Measurements from ENCODE around the gene HAGHL.

Gene HAGHL

DNA sequence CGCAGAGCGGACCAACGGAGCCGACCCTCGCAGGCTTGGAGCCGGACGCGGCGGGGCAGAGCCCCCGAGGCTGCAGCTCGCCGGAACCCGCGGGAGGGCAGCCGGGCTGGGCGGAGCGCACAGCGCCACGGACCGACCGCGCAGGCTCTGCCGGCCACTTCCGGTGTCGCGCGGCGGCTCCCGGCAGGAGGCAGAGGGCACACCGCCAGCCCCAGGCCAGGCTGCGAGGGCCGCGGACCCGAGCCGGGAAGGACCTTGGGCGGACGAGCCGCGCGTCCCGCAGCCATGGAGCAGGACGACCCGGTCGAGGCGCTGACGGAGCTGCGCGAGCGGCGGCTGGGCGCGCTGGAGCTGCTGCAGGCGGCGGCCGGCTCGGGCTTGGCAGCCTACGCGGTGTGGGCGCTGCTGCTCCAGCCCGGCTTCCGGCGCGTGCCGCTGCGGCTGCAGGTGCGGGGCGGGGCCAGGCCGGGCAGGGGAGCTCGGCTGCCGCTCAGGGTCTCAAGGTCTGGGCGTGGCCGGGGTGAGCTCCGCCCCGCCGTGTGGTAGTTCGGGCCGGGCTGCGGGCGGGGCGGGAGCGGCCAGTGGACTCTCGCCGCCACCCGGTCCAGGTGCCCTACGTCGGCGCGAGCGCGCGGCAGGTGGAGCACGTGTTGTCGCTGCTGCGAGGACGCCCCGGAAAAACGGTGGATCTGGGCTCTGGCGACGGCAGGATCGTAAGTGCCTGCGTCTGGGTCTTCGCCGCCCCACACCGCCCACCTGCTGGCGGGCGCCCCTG, 5.7 kb upstream of the HAGHL start, which contains the start of gene ANTKMT:
TSS of gene ANTKMT (plus strand) at position 157 of the 775 bp plus-strand sequence. CDS start at position 286, 129 bp downstream.
- DNase-seq (ENCODE audit: low read depth): peak; percentile 80

DNA sequence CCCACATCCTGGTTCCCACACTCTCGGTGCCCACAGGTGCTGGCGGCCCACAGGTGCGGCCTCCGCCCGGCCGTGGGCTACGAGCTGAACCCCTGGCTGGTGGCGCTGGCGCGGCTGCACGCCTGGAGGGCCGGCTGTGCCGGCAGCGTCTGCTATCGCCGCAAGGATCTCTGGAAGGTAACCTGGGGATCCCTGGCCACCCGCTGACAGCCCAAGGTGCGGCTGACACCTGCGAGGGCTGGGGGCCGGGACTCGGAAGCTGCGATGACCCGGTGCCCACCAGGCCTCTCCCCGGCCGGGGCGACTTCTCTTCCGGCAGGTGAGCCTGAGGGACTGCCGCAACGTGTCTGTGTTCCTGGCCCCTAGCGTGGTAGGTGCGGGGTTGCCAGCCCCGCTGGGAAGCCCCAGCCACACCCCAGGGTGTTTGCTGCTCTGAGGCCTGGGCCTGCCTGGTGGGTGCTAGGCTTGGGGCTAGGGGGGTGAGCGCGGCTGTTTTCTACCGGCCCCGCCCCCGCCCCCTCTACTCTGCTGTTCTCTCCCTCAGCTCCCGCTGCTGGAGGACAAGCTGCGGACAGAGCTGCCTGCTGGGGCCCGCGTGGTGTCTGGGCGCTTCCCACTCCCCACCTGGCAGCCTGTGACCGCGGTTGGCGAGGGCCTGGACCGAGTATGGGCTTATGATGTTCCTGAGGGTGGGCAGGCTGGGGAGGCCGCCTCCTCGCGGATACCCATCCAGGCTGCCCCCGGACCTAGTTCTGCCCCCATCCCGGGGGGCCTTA, 5.0 kb upstream of the HAGHL start:
- DNase-seq (ENCODE audit: low read depth): no peak

GRCh38 chr16:722835-723633, 3.9 kb upstream of the HAGHL start:
- no peak for DNase-seq (ENCODE audit: low read depth)

DNA sequence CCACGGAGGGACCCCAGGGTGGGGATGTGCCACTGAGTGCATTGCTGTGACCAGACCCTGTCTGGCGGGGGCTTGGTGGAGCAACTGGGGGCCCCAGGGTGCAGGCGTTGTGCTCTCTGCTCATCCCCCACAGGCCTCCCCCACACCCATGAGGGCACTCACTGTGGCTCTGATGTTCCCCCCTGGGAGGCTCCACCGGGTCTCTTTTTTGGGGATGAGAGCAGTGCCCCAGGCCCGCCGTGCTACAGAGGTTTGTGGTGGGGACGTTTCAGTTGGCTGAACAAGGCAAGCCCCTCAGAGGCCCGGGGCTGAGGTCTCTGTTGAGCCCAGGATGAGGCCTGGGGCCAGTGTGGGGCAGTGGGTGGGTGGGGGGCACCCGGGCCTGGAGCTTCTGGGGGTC, 3.2 kb upstream of the HAGHL start:
- no peak for DNase-seq (ENCODE audit: low read depth)

GRCh38 chr16:724188-725040, 2.5 kb upstream of the HAGHL start:
- DNase-seq (ENCODE audit: low read depth): no peak

DNA sequence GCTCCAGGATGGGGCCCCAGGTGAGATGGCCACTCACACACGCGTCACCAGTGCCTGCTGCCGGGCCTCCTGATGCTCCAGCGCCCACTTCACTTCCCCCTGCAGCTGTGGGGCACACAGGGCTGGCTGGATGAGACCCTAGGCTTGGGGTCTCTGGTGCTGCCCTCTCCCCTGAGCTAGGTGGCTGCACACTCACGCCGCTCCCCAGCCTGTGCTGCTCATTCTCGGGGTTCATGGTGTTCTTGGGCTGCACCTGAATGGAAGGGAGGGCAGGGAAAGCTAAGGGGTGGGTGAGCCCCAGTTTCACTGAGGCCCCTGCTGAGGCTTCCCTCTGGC, 1.9 kb upstream of the HAGHL start:
- no peak for DNase-seq (ENCODE audit: low read depth)

DNA sequence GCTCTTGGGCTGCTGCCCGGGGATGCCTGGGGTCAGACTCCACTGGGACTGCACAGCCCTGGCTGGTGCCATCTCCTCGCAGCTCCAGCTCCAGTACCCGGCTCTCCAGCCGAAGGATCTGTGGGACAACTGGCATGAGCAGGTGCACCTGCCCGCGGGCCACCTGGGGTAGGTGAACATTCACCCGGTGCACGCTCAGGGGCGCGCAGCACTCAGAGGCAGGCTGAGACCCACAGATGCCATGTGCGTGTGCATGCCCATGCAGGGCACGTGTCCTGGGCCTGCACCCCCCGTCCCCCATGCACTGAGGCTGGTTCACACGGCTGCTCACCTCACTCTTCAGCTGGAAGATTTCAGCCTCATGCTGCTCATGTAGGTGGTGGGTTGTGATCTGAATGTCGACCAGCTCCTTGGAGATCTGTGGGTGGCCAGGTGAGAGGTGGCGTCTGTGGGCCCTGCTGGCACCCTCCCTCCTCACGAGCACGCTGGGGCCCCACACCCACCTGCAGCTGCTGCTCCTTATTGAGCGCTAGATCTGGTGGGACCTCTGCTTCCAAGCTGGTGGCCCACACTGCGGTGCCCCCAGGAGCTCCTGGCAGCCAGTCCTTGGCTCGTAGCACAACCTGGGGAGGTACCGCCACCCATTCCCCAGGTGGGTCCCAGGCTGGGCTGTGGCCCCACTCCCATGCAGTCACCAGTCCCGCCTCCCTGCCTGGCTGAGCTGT, 1.3 kb upstream of the HAGHL start:
- no peak for DNase-seq (ENCODE audit: low read depth)

DNA sequence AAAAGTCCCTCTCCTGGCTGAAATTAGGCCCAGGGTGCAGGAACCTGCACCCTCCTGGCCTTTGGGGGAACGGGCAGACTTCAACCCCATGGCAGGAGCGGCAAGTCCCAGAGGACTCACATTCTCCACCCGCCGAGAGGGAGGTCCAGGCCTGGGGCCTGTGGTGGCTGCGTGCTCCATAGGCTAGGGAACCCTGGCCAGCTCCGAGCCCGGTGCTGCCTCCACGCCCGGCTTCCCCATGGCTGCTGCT, 793 bp upstream of the HAGHL start:
- no peak for DNase-seq (ENCODE audit: low read depth)

DNA sequence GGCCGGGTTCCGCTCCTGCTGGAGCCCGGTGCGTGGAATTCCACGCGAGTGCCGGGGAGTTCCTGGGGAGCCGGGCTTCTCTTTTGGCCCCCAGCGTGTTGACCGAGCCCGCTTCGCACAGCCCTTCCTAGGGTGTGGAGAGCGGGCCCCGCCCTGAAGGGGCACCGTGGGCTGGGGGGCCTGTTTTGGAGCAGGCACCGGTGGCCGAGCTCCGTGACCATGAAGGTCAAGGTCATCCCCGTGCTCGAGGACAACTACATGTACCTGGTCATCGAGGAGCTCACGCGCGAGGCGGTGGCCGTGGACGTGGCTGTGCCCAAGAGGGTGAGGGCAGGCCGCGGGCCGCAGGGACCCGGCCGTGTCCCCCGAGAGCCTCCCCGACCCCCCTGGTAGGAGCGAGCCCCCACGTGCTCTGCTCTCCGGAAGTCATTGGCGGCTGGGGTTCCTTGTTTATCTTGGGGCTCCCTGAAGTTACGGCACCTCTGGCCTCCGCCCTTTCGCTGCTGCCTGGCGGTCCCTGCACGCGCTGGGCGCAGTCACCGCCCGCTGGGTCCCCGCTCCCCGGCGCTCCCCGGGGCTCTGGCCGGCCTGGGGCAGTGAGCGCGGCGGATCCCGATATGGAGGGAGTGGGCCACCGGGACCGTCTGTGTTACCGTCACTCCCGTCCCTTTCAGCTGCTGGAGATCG, 528 bp downstream of the HAGHL start:
- DNase-seq (ENCODE audit: low read depth): no peak

DNA sequence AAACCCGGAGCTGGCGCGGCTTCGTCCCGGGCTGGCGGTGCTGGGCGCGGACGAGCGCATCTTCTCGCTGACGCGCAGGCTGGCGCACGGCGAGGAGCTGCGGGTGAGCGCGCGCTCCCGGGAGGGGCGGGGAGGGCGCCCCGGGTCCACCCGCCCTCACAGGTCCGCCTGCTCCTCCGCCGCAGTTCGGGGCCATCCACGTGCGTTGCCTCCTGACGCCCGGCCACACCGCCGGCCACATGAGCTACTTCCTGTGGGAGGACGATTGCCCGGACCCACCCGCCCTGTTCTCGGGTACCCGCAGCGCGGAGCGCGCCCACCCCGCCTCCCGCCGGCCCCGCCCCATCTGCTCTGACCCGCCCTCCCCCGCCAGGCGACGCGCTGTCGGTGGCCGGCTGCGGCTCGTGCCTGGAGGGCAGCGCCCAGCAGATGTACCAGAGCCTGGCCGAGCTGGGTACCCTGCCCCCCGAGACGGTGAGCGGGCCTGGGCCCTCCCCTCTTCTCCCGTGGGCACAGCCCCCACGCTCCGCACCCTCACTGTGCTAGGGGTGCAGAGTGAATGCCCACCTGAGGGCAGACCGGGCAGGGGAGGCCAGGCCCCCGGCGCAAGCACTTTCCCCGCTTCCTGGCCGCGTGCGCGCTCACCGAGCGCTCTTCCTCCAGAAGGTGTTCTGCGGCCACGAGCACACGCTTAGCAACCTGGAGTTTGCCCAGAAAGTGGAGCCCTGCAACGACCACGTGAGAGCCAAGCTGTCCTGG, 1.4 kb downstream of the HAGHL start:
- peak; percentile 90 for DNase-seq (ENCODE audit: low read depth)

- DNase-seq (ENCODE audit: low read depth): no peak
Measured at GRCh38 chr16:728890-729744, 2.2 kb downstream of the HAGHL start.

DNA sequence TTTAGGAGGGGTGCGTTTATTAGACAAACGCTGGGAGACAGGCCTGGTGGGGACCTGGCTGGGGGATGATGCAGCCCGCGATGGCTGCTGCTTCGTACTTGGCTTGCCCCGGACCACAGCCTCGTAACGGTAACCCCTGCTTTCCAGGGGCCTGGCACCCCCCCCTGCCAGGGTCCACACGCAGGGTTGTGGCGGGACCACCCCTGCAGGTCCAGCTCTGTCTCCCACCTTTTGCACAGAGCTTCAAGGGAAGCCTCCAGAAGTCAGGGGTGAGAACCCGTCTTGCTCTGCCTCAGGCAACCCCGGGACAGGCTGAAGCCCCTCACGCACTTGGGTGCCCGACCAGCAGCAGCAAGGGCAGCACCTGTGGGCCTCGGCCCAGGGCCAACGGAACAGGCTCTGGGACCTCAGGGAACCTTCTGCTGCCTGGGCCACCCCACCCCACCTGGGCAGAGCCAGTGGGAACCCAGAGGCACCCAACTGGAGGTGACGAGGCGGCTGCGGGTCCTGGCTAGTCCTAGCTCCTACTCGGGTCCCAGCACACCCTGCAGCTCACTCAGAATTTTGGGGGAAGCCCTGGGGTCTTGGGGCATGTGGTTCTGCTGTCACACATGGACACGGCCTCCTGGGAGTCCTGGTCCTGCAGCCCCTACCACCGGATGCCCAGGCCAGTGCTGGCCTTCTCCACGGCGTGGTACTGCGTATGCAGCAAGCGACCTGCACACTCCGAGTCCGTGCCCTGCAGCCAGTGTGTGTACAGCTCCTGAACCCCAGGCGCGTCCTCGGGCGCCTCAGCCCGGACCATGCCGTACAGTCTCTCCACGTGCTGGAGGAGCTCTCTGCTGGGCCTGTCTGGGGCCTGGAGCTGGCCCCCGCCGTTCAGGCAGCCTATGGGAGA, 3.1 kb downstream of the HAGHL start:
- DNase-seq (ENCODE audit: low read depth): no peak

DNA sequence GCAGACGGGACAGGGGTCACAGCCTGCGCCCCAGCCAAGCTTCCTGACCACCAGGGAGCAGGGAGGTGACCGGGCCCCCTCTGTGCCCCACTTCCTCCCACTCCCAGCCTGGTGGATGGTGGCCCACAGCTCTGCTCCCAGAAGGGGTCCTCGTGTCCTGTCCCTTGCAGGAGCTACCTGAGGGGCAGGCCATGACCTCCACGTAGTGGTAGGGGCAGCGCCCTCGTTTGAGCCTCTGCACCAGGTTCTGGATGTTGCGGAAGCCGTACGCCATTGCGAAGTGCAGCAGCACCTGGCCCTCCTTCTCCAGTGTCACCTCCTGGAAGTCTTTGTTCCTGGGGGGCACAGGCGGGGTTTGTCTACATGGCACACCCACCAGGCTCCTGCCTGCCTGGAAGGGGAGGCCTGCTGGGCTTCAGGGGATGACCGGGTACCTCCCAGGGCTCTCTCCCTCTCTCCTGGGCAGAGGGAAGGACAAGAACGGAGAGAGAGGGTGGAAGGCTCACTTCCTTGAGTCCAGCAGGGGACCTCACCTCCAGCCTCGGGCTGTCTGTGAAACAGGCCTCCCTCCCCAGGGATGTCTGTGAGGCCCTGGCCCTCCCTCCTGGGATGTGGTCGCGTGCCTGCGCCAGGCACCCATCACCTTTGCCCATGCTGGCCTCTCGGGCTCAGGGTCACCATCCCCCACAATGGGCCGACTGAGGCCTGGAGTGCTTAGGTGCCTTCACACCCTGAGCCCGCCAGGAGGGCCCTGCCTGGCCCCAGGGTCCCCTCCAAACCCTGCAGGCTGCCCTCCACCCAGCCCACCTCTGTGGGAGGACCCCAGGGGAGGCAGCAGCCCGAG, 4.0 kb downstream of the HAGHL start:
- no peak for DNase-seq (ENCODE audit: low read depth)

DNA sequence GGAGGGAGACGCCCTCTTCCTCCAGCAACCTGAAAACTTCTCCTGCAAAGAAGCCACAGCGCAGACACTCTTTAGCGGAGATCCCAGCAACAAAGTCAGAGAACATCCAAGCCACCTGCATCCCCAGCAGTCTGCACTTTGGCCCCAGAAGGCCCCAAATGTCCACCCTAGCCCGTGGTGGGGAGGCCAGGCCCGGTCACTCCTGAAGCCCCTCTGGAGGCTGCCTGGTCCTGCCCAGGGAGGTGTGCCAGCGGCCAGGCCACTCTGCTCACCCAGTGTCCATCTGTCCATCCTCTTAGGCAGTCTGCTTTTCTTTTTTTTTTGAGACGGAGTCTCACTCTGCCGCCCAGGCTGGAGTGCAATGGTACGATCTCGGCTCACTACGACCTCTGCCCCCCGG, 5.4 kb downstream of the HAGHL start:
- no peak for DNase-seq (ENCODE audit: low read depth)

DNA sequence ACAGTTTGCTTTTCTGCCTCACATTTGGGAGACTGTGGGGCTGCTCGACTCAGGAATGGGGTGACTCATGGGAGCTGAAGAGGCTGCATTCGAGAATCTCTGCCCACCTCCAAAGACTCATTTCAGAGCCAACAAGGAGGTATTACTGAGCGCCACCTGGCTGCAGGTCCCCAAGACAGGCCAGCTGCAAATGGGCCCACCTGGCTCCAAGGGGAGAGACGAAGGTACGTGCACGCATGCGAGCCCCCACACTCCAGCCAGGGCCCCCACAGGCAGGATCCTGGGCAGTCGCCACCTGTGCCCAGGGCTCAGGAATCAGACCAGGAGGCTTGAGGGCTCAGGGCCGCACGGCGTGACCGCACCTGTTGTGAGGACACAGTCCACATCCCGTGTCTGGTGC, 6.0 kb downstream of the HAGHL start:
- peak; percentile 22 for DNase-seq (ENCODE audit: low read depth)

- DNase-seq (ENCODE audit: low read depth): no peak
Measured at GRCh38 chr16:733382-734207, 6.7 kb downstream of the HAGHL start.

Measured in EH (cell line).